Common myeloid progenitor, CD34-positive (primary cell): ENCODE results near the gene CNTRL. TPM values are rescaled to one million over a fixed set of nuclear protein-coding genes. Genes with fewer than 3 reads are reported as not detected.
"Not testable (repeated sequence)": the region's sequence is repeated elsewhere in the genome, so short reads cannot be mapped to it uniquely, and the experiment has no call there.

Experiments
- CTCF ChIA-PET: fragments of 350-600 bp; sonication (Branson Sonifier 250); formaldehyde crosslinking; loops from one replicate; lab custom pipeline; 2021; ENCODE audit warnings: antibody characterized with exemption; lab: Charles Lee
- POLR2A ChIA-PET: fragments of 350-600 bp; sonication (Branson Sonifier 250); formaldehyde crosslinking; loops from one replicate; lab custom pipeline; 2021; ENCODE audit warnings: antibody characterized with exemption; lab: Charles Lee
- DNase-seq, 3 donors: peaks; one replicate each; pipeline versions ENCODE4 v3.0.0 to v3.0.0-alpha.2; 2013
- H3K27ac ChIP-seq, 2 experiments: 1 replicate in 1 of 2; 2 replicates in 1 of 2; pipeline ENCODE4 v1.7.0; 2013; ENCODE audit warnings: inconsistent platforms in 2 of 2, low read length in 2 of 2, mild to moderate bottlenecking in 2 of 2, low read depth in 1 of 2, moderate library complexity in 1 of 2; ENCODE audit not compliant: severe bottlenecking in 2 of 2, insufficient read depth in 1 of 2, poor library complexity in 1 of 2
- H3K27me3 ChIP-seq, 5 experiments: replicated peaks in 2 of 5; 1 replicate in 3 of 5; 2 replicates in 2 of 5; pipeline versions ENCODE4 v1.6.1 to v1.7.0; 2013; ENCODE audit warnings: low read length in 4 of 5, mild to moderate bottlenecking in 2 of 5, moderate library complexity in 2 of 5, inconsistent platforms in 1 of 5; ENCODE audit not compliant: insufficient read depth in 5 of 5, control insufficient read depth in 4 of 5
- H3K36me3 ChIP-seq, 4 experiments: 1 replicate in 2 of 4; 2 replicates in 2 of 4; pipeline versions ENCODE4 v1.6.1 to v1.7.0; 2013; ENCODE audit warnings: low read length in 3 of 4, control low read depth in 1 of 4, mild to moderate bottlenecking in 1 of 4; ENCODE audit not compliant: control insufficient read depth in 4 of 4, insufficient read depth in 4 of 4
- H3K4me1 ChIP-seq, 4 experiments: 1 replicate in 3 of 4; 2 replicates in 1 of 4; pipeline versions ENCODE4 v1.6.1 to v1.7.1; 2013; ENCODE audit warnings: low read length in 3 of 4, mild to moderate bottlenecking in 3 of 4, control low read depth in 1 of 4, inconsistent platforms in 1 of 4, moderate library complexity in 1 of 4; ENCODE audit not compliant: control insufficient read depth in 4 of 4, insufficient read depth in 4 of 4; ENCODE audit errors: control extremely low read depth in 1 of 4
- H3K4me3 ChIP-seq, 7 experiments: 1 replicate in 4 of 7; 2 replicates in 3 of 7; pipeline versions ENCODE4 v1.5.1 to v1.7.0; 2013; ENCODE audit warnings: mild to moderate bottlenecking in 7 of 7, low read length in 6 of 7, moderate library complexity in 6 of 7, inconsistent platforms in 2 of 7, low read depth in 2 of 7, control low read depth in 1 of 7; ENCODE audit not compliant: insufficient read depth in 4 of 7, control insufficient read depth in 1 of 7; ENCODE audit errors: extremely low read depth in 1 of 7
- H3K9me3 ChIP-seq, 5 experiments: 1 replicate in 4 of 5; 2 replicates in 1 of 5; pipeline versions ENCODE4 v1.6.1 to v1.7.1; 2013; ENCODE audit warnings: low read length in 4 of 5, mild to moderate bottlenecking in 2 of 5, inconsistent platforms in 1 of 5, low read depth in 1 of 5, moderate library complexity in 1 of 5; ENCODE audit not compliant: control insufficient read depth in 4 of 5, insufficient read depth in 2 of 5; ENCODE audit errors: control extremely low read depth in 1 of 5
- WGBS: methylation state at CpG from one replicate; pipeline ENCODE4 v1.1.5; 2013; ENCODE audit not compliant: insufficient coverage; 5-methylcytosine and 5-hydroxymethylcytosine counted together
- polyA plus RNA-seq: library from polyadenylated mRNA; unstranded; fragments of 120-200 nt; gene quantifications from one replicate; pipeline ENCODE4 v1.2.1, GENCODE V29; 2013

The CNTRL gene, protein sequence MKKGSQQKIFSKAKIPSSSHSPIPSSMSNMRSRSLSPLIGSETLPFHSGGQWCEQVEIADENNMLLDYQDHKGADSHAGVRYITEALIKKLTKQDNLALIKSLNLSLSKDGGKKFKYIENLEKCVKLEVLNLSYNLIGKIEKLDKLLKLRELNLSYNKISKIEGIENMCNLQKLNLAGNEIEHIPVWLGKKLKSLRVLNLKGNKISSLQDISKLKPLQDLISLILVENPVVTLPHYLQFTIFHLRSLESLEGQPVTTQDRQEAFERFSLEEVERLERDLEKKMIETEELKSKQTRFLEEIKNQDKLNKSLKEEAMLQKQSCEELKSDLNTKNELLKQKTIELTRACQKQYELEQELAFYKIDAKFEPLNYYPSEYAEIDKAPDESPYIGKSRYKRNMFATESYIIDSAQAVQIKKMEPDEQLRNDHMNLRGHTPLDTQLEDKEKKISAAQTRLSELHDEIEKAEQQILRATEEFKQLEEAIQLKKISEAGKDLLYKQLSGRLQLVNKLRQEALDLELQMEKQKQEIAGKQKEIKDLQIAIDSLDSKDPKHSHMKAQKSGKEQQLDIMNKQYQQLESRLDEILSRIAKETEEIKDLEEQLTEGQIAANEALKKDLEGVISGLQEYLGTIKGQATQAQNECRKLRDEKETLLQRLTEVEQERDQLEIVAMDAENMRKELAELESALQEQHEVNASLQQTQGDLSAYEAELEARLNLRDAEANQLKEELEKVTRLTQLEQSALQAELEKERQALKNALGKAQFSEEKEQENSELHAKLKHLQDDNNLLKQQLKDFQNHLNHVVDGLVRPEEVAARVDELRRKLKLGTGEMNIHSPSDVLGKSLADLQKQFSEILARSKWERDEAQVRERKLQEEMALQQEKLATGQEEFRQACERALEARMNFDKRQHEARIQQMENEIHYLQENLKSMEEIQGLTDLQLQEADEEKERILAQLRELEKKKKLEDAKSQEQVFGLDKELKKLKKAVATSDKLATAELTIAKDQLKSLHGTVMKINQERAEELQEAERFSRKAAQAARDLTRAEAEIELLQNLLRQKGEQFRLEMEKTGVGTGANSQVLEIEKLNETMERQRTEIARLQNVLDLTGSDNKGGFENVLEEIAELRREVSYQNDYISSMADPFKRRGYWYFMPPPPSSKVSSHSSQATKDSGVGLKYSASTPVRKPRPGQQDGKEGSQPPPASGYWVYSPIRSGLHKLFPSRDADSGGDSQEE (N-terminal part only)
- polyA plus RNA-seq, result 96.4 TPM

DNA sequence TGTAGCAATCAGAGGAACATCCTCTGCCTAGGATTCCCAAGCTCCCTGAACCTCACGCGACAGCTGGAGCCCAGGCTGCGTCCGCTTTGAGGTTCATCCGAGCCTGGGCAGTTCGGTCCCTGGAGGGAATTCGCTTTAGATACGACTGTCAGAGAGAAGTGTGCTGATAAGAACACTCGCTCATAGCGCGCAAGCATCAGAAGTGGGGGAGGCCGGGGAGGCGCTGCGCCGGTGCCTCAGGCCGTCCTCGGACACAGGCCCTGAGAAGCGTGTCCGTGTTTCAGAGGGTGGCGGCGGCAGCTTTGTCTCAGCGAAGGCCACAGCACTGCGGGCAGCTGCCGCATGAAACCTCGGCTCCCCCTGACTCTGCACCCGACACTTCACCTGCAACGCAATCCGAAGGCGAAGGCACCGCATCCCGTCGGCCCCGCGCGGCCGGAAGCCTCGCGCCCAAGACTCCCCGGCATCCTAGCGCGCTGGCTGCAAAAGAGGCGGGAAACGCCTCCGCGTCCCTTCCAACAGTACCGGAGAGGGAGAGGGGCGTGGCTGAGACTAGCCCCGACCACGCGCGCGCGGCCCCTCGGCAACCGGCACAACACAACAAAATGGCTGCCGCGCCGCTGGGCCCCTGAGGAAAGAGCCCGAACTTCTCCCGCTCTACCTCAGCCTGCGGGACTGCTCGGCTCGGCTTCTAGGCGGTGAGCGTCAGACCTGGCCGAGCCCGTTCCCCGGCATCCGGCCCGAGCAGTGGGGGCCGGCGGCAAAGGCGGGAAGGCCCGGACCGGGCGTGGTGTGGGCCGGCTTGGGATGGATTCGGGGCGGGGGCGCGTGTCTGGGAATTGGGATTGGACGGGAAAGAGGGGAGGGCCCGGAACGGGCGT is at the start of gene CNTRL:
CNTRL (plus strand) TSS at position 586 of the 881 bp plus-strand sequence. CDS start 13,372 bp downstream, outside the sequence.
- Histone ChIP-seq H3K4me3 (peak within 1 kb of the TSS; percentile 80 to 99 (median 89)), H3K9me3 (no peaks in the 10 kb centered on the region), H3K4me1 (peaks cover 19 to 56% (median 34%) of the 10 kb centered on the region in 4 experiments), H3K27me3 (no peaks in the 10 kb centered on the region), H3K27ac (peak within 1 kb of the TSS; percentile 85 to 92), H3K36me3 (peaks cover 0 to 6% (median 1%) of the 10 kb centered on the region in 4 experiments)
- ChIA-PET CTCF (interaction anchor here (1.0 to 1.4 kb wide), 3 partner anchors 9 to 93 kb away, joined by 3 to 6 read pairs (median 4); no protein-coding TSS in a partner anchor), POLR2A (no interaction called here)
- peak; percentile 88 to 92 (median 91) for DNase-seq
- under 1% methylated on average over 73 of the region's 85 CpGs for WGBS

DNA sequence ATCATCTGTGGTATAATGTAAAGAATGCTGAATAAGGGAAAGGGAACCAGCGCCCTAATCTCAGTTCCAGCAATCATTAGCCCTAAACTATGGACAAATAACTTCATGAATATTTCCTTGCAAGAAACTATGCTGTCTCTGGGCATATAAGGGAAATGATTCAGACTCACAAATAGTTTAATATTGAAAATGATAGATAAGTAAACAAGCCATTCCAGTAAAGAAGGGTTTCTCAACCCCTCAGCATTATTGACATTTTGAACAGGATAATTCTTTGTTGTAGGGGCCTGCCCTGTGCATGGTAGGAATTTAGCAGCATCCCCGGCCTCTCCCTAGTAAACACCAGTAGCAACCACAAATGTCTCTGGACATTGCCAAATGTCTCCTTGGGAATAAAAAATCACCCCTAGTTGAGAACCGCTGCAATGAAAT is 48.5 kb upstream of the CNTRL start:
- WGBS, result 100% methylated on average over 1 of the region's 3 CpGs
- DNase-seq, result no peak

DNA sequence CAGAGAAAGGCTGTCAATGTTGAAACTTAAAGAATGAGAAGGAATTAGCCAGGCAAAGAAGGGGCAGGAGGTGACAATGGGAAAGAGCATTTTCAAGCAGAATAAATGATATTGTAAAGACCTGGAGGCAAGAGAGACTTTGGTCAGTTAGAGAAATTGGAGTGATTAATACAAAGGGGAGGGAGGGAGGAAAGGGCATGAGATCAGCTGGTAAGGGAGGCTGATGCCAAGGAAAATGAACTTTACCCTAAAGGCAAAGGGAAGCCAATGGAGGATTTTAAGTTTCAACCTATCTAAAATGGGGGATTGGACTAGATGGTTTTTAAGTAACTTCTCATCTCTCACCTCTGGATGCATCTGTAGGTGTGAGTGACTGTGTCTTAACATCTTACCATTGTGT is 48.0 kb upstream of the CNTRL start:
- DNase-seq, result no peak
- H3K27ac ChIP-seq, result no peak overlapping the region
- POLR2A ChIA-PET, result no interaction called here

More for the DNA sequence above, 48.5 kb upstream of the CNTRL start:
- H3K36me3 ChIP-seq, result peaks cover 0 to 2% (median 1%) of the 10 kb centered on the region in 4 experiments
- H3K9me3 ChIP-seq, result peaks cover 0 to 3% (median 0%) of the 10 kb centered on the region in 5 experiments
- H3K27ac ChIP-seq, result no peak overlapping the region
- no peaks in the 10 kb centered on the region for H3K4me1 ChIP-seq
- ChIA-PET CTCF (no interaction called here), POLR2A (no interaction called here)
- no peak overlapping the region for H3K4me3 ChIP-seq
- H3K27me3 ChIP-seq, result no peaks in the 10 kb centered on the region

DNA sequence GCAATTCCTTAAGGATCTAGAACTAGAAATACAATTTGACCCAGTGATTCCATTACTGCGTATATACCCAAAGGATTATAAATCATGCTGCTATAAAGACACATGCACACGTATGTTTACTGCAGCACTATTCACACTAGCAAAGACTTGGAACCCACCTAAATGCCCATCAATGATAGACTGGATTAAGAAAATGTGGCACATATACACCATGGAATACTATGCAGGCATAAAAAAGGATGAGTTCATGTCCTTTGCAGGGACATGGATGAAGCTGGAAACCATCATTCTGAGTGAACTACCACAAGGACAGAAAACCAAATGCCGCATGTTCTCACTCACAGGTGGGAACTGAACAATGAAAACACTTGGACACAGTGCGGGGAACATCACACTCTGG is 46.5 kb upstream of the CNTRL start:
- CTCF ChIA-PET, result interaction anchor here (1.2 kb wide), 1 partner anchor 44 kb away, joined by 5 read pairs; no protein-coding TSS in a partner anchor
- H3K27ac ChIP-seq, POLR2A ChIA-PET: not testable (repeated sequence)

More for the DNA sequence above, 48.0 kb upstream of the CNTRL start:
- H3K36me3 ChIP-seq, result peaks cover 0 to 2% (median 1%) of the 10 kb centered on the region in 4 experiments
- CTCF ChIA-PET, result no interaction called here
- H3K4me1 ChIP-seq, result no peaks in the 10 kb centered on the region
- H3K9me3 ChIP-seq, result peaks cover 0 to 3% (median 0%) of the 10 kb centered on the region in 5 experiments
- H3K27me3 ChIP-seq, result no peaks in the 10 kb centered on the region
- H3K4me3 ChIP-seq, result no peak overlapping the region

GRCh38 chr9:121029469-121029868 is 45.3 kb upstream of the CNTRL start:
- peaks cover 0 to 3% (median 0%) of the 10 kb centered on the region in 5 experiments for H3K9me3 ChIP-seq
- no peak for DNase-seq
- POLR2A ChIA-PET, result interaction anchor here (0.7 kb wide), 1 partner anchor 208 kb away, joined by 3 read pairs; no protein-coding TSS in a partner anchor
- H3K27me3 ChIP-seq, result no peaks in the 10 kb centered on the region
- no peaks in the 10 kb centered on the region for H3K4me1 ChIP-seq
- CTCF ChIA-PET, result interaction anchor here (1.1 to 2.6 kb wide), 3 partner anchors 21 to 46 kb away, joined by 3 to 8 read pairs (median 5); partner anchors contain the start of gene C5
- H3K36me3 ChIP-seq, result peaks cover 0 to 2% (median 0%) of the 10 kb centered on the region in 4 experiments
- no peak overlapping the region for H3K4me3 ChIP-seq
- no CpG with 5 or more reads among the region's 1 CpG for WGBS
- H3K27ac ChIP-seq, result no peak overlapping the region

More for the DNA sequence above, 46.5 kb upstream of the CNTRL start:
- WGBS, result 86% methylated on average over 3 of the region's 4 CpGs
- not testable (repeated sequence) for H3K9me3 ChIP-seq, H3K27me3 ChIP-seq, H3K4me1 ChIP-seq, H3K4me3 ChIP-seq, H3K36me3 ChIP-seq, DNase-seq

DNA sequence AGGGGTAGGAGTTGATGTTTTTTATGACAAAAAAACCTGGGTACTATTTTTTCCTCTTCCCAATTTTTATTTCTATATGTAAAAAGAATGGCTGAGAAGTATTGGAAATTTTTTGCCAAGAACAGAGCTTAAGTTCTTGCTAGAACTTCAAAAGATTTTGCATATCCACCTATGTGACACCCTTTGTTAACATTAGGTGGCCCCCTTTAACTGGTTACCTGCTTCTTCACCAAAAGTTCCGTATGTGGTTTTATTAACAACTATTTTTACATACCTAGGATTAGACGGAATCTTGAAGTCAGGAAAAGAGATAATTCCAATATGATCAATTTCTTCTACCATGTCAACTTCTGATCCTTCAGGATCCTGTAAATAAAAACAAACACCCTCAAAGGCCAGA is 40.2 kb upstream of the CNTRL start:
- 100% methylated on average over 1 of the region's 2 CpGs for WGBS
- ChIA-PET POLR2A (no interaction called here), CTCF (interaction anchor here (1.7 kb wide), 1 partner anchor 13 kb away, joined by 4 read pairs; no protein-coding TSS in a partner anchor)
- peak in 2 of 3 donors; percentile 2 for DNase-seq
- no peak overlapping the region for H3K27ac ChIP-seq
- H3K27me3 ChIP-seq, result no peaks in the 10 kb centered on the region
- H3K9me3 ChIP-seq, result no peaks in the 10 kb centered on the region
- H3K36me3 ChIP-seq, result no peaks in the 10 kb centered on the region
- H3K4me1 ChIP-seq, result no peaks in the 10 kb centered on the region
- H3K4me3 ChIP-seq, result no peak overlapping the region
